IPS-15b (cell line): Measurements from ENCODE around the gene APPBP2.
"Not testable (repeated sequence)": the region's sequence is repeated elsewhere in the genome, so short reads cannot be mapped to it uniquely, and the experiment has no call there.

Experiments
- H3K27me3 ChIP-seq: one replicate; pipeline ENCODE4 v1.6.1; 2013; ENCODE audit warnings: low read length; ENCODE audit not compliant: control insufficient read depth, insufficient read depth
- H3K36me3 ChIP-seq: one replicate; pipeline ENCODE4 v1.6.1; 2013; ENCODE audit warnings: low read length; ENCODE audit not compliant: control insufficient read depth, insufficient read depth
- H3K4me1 ChIP-seq: one replicate; pipeline ENCODE4 v1.6.1; 2013; ENCODE audit warnings: mild to moderate bottlenecking, low read length; ENCODE audit not compliant: control insufficient read depth, insufficient read depth
- H3K4me3 ChIP-seq: one replicate; pipeline ENCODE4 v1.5.1; 2013; ENCODE audit warnings: low read depth, low read length
- H3K9ac ChIP-seq: one replicate; pipeline ENCODE4 v1.6.1; 2013; ENCODE audit warnings: low read depth, mild to moderate bottlenecking, low read length
- H3K9me3 ChIP-seq: one replicate; pipeline ENCODE4 v1.6.1; 2013; ENCODE audit warnings: mild to moderate bottlenecking, low read length; ENCODE audit not compliant: control insufficient read depth, insufficient read depth

The APPBP2 gene

GRCh38 chr17:60451071-60451470 lies 75.0 kb downstream of the APPBP2 start:
- Histone ChIP-seq H3K9ac (no peak overlapping the region), H3K36me3 (peaks cover 2% of the 10 kb centered on the region), H3K27me3 (no peaks in the 10 kb centered on the region), H3K4me3 (no peak overlapping the region), H3K9me3 (no peaks in the 10 kb centered on the region), H3K4me1 (no peaks in the 10 kb centered on the region)

GRCh38 chr17:60447375-60447774 lies 78.7 kb downstream of the APPBP2 start:
- no peaks in the 10 kb centered on the region for H3K9me3 ChIP-seq
- H3K4me1 ChIP-seq: no peaks in the 10 kb centered on the region
- peaks cover 2% of the 10 kb centered on the region for H3K36me3 ChIP-seq
- H3K4me3 ChIP-seq: no peak overlapping the region
- no peak overlapping the region for H3K9ac ChIP-seq
- H3K27me3 ChIP-seq: no peaks in the 10 kb centered on the region

GRCh38 chr17:60445144-60445543 lies 80.9 kb downstream of the APPBP2 start:
- Histone ChIP-seq H3K9me3 (no peaks in the 10 kb centered on the region), H3K4me3 (no peak overlapping the region), H3K27me3 (no peaks in the 10 kb centered on the region), H3K9ac (no peak overlapping the region), H3K4me1 (no peaks in the 10 kb centered on the region), H3K36me3 (peaks cover 2% of the 10 kb centered on the region)

GRCh38 chr17:60443713-60444112 lies 82.3 kb downstream of the APPBP2 start:
- Histone ChIP-seq H3K4me1 (no peaks in the 10 kb centered on the region), H3K36me3 (peaks cover 2% of the 10 kb centered on the region), H3K27me3 (no peaks in the 10 kb centered on the region), H3K4me3 (no peak overlapping the region), H3K9me3 (no peaks in the 10 kb centered on the region), H3K9ac (no peak overlapping the region)

GRCh38 chr17:60442271-60443173 lies 83.5 kb downstream of the APPBP2 start:
- Histone ChIP-seq H3K4me3 (no peak overlapping the region), H3K4me1 (no peaks in the 10 kb centered on the region), H3K9me3 (no peaks in the 10 kb centered on the region), H3K36me3 (peaks cover 2% of the 10 kb centered on the region), H3K27me3 (no peaks in the 10 kb centered on the region), H3K9ac (no peak overlapping the region)

- Histone ChIP-seq H3K9ac (no peak overlapping the region), H3K27me3 (no peaks in the 10 kb centered on the region), H3K4me1 (no peaks in the 10 kb centered on the region), H3K9me3 (no peaks in the 10 kb centered on the region), H3K4me3 (no peak overlapping the region), H3K36me3 (no peaks in the 10 kb centered on the region)
These were observed 86.5 kb downstream of the APPBP2 start for GRCh38 chr17:60439501-60439900.

- Histone ChIP-seq H3K9ac (no peak overlapping the region), H3K9me3 (peaks cover 4% of the 10 kb centered on the region)
These were observed 89.4 kb downstream of the APPBP2 start for GRCh38 chr17:60436676-60437075.

GRCh38 chr17:60435244-60436167 lies 90.5 kb downstream of the APPBP2 start:
- Histone ChIP-seq H3K4me1 (no peaks in the 10 kb centered on the region), H3K36me3 (no peaks in the 10 kb centered on the region), H3K9ac (no peak overlapping the region), H3K4me3 (no peak overlapping the region), H3K27me3 (no peaks in the 10 kb centered on the region), H3K9me3 (peaks cover 4% of the 10 kb centered on the region)

More at GRCh38 chr17:60436676-60437075, 89.4 kb downstream of the APPBP2 start:
- Histone ChIP-seq H3K36me3 (no peaks in the 10 kb centered on the region), H3K4me3 (no peak overlapping the region), H3K4me1 (no peaks in the 10 kb centered on the region), H3K27me3 (no peaks in the 10 kb centered on the region)

GRCh38 chr17:60433021-60433997 lies 92.7 kb downstream of the APPBP2 start:
- not testable (repeated sequence) for H3K36me3 ChIP-seq, H3K9me3 ChIP-seq, H3K9ac ChIP-seq, H3K4me3 ChIP-seq, H3K27me3 ChIP-seq, H3K4me1 ChIP-seq

- not testable (repeated sequence) for H3K4me3 ChIP-seq, H3K9ac ChIP-seq, H3K27me3 ChIP-seq, H3K4me1 ChIP-seq, H3K9me3 ChIP-seq, H3K36me3 ChIP-seq
These were observed 95.5 kb downstream of the APPBP2 start for GRCh38 chr17:60430561-60430960.

- H3K9ac ChIP-seq, H3K9me3 ChIP-seq, H3K4me3 ChIP-seq, H3K27me3 ChIP-seq, H3K36me3 ChIP-seq, H3K4me1 ChIP-seq: not testable (repeated sequence)
These were observed 97.6 kb downstream of the APPBP2 start for GRCh38 chr17:60428491-60428890.
